ES-I3 (cell line): ENCODE data around the gene PLEKHM3.

ENCODE experiments used
- H3K36me3 ChIP-seq: 2 replicates; pipeline ENCODE4 v1.6.1; 2013; ENCODE audit warnings: mild to moderate bottlenecking, low read length, control low read depth, moderate library complexity; ENCODE audit not compliant: insufficient read depth
- H3K4me1 ChIP-seq: 2 replicates; pipeline ENCODE4 v1.6.1; 2013; ENCODE audit warnings: mild to moderate bottlenecking, control low read depth, low read length; ENCODE audit not compliant: insufficient read depth
- H3K9ac ChIP-seq: 2 replicates; pipeline ENCODE4 v1.6.1; 2013; ENCODE audit warnings: low read depth, mild to moderate bottlenecking, low read length, moderate library complexity
- H3K9me3 ChIP-seq: 2 replicates; pipeline ENCODE4 v1.6.1; 2013; ENCODE audit warnings: mild to moderate bottlenecking, low read length, moderate library complexity; ENCODE audit not compliant: control insufficient read depth, insufficient read depth

The PLEKHM3 gene

DNA sequence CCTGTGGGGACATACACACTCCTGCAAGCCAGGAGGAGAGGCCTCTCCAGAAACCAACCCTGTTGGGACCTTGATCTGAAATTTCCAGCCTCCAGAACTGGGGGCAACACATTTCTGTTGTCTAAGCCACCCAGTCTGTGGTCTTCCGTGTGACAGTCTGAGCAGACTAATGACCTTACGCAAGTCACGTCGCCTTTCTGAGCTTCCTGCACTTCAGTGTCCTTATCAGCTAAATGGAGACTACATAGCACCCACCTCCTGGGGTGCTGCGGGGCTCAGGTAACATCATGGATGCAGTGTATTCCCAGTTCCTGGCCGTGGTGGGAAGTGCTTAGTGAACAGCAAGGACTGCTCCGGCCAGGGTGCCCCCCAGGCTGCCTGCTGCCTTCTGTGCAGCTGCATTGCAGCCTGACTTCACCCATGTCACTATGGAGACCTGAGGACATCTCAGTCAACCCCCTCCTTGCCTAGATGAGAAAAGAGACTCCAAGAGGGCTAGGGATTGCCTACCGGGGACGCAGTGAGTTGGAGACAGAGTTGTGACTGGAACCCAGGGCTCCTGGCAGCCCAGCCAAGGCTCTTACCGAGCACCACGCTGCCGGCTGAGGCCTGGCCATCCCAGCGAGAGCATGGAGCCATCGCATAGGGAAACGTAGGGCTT, 194.4 kb downstream of the PLEKHM3 start:
- no peak overlapping the region for H3K9ac ChIP-seq
- no peaks in the 10 kb centered on the region for H3K9me3 ChIP-seq
- peaks cover 7% of the 10 kb centered on the region; the same call in 1 of the 2 replicates for H3K4me1 ChIP-seq
- no peaks in the 10 kb centered on the region for H3K36me3 ChIP-seq

DNA sequence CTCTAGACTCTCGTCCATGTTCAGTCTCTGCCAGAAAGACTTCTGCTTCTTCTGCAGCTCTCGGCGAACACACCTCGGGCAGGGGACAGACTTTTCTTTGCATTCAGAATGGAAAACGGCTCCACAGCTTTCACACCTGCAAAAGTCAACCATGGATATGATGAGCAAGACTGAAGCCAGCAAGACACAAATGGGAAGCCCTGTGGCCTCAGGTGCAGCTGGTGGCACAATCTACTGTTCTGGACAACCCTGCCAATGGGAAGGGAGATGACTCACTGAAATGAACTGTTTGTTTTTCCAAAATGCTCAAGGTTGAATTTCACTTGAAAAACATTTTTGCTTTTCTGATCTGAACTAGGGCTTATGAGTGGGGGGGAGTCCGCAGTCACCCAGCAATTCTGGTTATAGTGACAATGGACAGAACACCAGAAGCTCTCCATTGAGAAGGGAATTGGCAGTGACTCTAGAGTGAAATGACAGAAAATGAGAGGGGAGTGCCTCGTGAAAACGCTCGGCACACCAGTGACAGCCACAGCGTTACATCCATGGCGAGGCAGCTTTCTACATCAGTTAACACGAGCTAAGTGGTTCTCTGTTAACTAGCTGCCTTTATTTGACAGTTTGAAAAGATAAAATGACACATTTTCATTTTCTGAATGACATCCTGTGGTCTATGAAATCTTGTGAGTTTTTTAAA, 196.8 kb downstream of the PLEKHM3 start:
- Histone ChIP-seq H3K4me1 (peaks cover 7% of the 10 kb centered on the region; the same call in 1 of the 2 replicates), H3K9ac (no peak overlapping the region), H3K9me3 (no peaks in the 10 kb centered on the region), H3K36me3 (no peaks in the 10 kb centered on the region)

DNA sequence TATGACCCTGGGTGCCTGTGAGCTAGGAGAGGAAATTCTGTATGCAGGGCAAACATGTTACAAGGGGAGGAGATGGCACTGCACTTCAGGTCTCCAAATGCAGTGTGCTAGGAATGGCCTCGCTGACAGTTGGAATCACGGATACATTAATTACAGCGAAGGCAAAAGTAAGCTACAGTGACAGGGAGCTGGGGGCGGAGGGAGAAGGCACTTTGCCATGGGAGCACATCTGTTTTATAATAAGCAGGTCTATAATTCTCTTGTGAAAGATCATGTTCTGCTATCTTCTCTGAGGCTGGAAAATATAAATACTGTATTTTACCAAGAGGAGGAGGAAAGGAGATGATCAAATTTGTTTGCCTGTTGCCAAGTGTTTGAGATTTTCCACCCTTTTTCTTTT, 199.3 kb downstream of the PLEKHM3 start:
- Histone ChIP-seq H3K9ac (no peak overlapping the region), H3K9me3 (no peaks in the 10 kb centered on the region), H3K36me3 (no peaks in the 10 kb centered on the region), H3K4me1 (peaks cover 13% of the 10 kb centered on the region)

DNA sequence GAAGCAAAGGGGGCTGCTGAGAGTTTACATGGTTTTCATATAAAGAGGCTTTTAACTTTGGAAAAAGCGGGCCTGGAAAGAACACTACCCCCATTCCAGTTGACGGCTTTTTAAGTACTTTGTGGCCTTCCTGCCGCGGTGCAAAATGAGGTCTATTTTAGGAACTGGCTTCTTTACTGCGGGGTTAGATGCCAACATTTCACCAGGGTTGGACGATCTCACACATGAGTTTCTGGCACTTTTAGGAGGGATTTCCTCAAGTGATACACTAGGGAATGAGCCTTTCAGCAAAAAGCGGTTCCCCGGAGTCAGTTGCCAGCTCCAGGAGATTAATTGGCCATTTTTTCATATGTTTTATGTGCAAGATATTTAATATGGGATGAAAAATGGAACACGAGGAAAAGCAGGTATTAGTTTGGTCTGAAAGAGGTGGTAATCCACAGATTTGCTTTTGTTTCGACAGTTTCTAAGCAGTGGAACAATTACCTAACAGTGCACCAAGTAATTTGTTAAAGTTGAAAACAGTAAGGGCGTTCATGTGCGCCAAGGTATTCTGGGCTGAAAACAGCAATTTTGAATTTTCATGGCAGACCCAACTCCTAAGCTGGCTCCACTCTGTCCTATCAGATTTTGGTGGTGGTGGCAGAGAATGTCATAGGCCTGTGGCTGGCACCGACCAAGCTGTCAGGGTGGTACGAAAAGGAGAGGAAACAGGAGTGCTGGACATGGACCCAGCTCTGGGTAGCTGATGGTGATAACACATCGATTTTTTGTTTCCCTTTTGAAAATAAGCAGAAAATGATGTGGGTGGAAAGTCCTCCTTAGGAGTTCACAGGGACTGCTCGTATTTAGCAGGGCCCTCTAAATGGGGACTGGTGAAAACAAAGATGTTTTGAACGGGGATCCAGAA, 200.0 kb downstream of the PLEKHM3 start:
- H3K9me3 ChIP-seq: no peaks in the 10 kb centered on the region
- no peaks in the 10 kb centered on the region for H3K36me3 ChIP-seq
- H3K4me1 ChIP-seq: peaks cover 13% of the 10 kb centered on the region
- no peak overlapping the region for H3K9ac ChIP-seq

DNA sequence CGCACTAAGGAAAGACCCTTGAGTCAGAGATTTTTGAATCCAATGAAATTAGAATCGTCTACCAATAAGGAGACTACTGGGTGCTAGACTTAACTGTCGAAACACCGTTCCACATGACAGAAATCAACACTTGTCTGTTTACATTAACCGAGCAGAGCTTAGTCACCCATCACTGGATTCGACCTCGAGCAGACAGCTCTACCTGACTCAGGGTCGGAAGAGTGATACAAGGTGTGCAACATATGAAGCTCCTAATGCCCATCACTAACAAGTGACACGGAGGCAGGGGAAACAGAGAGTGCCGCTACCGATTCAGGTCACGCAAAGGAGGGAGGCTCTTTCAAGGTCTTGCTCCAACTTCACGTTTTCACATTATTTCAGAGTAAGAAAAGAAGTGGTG, 201.5 kb downstream of the PLEKHM3 start:
- Histone ChIP-seq H3K9me3 (no peaks in the 10 kb centered on the region), H3K9ac (no peak overlapping the region), H3K36me3 (no peaks in the 10 kb centered on the region), H3K4me1 (peaks cover 10% of the 10 kb centered on the region)

DNA sequence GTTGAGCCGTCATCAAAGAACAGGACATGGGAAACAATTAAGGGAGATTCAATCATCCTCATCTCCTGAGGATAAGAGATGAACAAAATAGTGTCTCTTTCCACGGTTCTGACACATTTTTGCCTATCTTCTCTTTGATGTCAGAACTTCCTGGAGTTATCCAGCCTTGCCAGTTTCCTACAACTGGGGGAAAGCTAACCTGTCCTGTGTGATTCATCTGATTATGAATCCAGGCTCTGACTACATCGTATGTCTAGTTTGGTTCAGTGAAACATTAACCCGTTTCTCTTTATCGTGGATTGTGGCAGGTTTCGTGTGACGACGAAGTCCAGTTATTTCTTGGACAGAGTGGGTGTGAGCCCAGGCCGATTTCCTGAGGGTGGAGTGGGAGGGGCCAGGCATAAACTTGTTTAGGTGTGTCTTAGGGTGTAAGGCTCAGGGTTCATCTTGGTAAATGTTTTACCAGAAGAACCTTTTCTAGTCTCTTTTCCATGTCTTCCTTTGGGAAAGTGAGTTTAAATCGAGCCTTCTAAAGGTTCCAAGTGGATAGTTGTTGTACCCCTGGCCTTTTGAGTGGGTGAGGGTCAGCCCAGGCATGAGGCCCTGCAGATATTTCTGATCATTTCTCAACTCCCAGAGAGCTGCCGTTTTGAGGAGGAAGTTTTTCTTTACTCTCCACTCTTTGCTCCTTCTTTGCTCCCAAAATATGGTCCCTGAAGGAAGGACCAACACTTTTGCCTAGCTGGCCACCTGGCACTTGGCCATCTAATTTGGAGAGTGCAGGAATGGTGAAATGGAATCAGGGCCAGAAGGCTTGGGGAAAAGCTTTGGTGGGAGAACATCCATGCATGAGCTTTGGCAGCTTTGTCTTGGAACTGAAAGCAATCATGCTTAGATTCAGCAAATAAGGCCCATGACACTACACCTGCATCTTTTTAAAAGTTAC, 205.2 kb downstream of the PLEKHM3 start:
- Histone ChIP-seq H3K4me1 (peaks cover 6% of the 10 kb centered on the region; the same call in 1 of the 2 replicates), H3K36me3 (no peaks in the 10 kb centered on the region), H3K9ac (no peak overlapping the region), H3K9me3 (no peaks in the 10 kb centered on the region)

DNA sequence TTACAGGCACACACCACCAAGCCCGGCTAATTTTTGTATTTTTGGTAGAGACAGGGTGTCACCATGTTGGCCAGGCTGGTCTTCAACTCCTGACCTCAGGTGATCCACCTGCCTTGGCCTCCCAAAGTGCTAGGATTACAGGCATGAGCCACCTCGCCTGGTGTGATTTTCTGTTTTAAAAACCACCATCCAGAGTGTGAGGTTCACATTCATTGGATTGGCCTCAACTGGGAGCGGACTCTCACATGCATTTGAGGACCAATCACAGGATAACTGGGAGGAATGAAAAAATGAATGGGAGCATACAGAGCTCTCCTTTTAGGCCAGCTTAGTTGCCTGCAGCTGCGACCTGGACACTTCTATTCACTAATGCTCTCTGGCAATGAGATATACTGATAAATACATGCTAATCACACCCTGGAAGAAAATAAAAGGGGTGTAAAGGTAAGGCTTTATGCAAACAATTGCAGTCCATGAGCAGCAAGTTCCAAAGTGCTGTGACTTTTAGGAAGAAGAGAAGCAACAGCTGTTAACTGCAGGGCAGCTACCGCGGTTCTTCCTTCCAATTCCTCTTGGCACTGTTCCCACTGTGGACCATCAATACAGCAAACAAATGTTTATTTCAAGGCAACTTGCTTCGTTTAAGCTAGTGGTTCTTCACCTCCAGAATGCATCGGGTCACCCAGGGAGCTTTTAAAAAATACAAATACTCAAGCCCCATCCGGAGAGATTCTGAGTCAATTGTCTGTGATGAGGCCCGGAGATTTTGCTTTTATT, 206.1 kb downstream of the PLEKHM3 start:
- no peaks in the 10 kb centered on the region for H3K36me3 ChIP-seq
- H3K4me1 ChIP-seq: peaks cover 8% of the 10 kb centered on the region
- H3K9ac ChIP-seq: no peak overlapping the region
- no peaks in the 10 kb centered on the region for H3K9me3 ChIP-seq

DNA sequence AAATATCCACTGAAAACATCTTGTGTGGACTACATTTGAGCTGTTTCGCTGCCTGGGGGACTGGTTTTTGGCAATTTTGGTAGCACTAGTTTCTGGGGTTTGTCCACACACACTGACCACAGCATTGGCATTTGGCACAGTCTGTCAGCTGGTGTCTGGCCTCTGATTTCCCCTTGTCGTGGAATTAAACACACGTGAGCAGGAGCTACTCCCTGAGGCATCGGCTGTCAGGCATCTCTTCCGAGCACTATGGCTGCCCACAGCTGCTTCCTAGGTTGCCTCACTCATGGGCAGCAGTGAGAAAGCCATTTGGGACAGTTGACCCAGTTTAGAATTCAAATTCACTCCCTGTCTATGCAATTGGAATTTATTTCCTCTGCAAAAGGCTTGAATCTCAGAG, 208.8 kb downstream of the PLEKHM3 start:
- Histone ChIP-seq H3K36me3 (no peaks in the 10 kb centered on the region), H3K9me3 (no peaks in the 10 kb centered on the region), H3K9ac (no peak overlapping the region), H3K4me1 (peaks cover 25% of the 10 kb centered on the region)

DNA sequence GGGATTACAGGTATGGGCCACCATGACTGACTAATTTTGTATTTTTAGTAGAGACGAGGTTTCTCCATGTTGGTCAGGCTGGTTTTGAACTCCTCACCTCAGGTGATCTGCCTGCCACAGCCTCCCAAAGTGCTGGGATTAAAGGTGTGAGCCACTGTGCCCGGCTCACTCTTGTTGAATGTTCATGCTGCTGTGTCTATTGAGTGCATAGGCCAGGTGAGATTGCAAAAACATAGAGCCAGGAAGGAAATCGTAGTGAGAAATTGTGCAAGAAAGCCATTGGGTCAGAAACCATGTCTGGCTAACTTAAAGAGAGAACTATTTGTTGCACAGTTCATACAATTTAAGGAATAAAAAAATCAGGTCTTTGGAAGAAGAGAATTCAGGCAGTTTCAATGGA, 210.1 kb downstream of the PLEKHM3 start:
- Histone ChIP-seq H3K9ac (no peak overlapping the region), H3K4me1 (peaks cover 29% of the 10 kb centered on the region), H3K9me3 (no peaks in the 10 kb centered on the region), H3K36me3 (no peaks in the 10 kb centered on the region)

DNA sequence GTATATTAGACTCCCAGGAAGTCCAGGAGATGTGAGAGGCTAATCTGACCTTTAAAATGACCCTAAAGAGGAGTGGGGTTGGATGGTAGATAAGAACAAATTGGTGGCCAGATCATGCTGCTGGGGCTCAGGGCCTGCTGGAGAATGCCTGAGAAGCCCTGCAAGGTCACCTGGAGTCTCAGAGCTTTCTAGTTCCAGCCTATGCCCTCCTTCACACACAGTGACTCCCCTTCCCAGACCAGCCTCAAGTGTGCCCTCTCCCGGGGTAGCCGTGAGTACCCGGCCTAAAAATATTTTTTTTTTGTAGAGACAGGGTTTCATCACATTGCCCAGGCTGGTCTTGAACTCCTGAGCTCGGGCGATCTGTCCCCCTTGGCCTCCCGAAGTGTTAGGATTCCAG, 211.4 kb downstream of the PLEKHM3 start:
- Histone ChIP-seq H3K9ac (0 out of 2 replicates have a peak overlapping the region, but pooled peaks have one; percentile 11), H3K9me3 (no peaks in the 10 kb centered on the region), H3K4me1 (peaks cover 34% of the 10 kb centered on the region), H3K36me3 (no peaks in the 10 kb centered on the region)

DNA sequence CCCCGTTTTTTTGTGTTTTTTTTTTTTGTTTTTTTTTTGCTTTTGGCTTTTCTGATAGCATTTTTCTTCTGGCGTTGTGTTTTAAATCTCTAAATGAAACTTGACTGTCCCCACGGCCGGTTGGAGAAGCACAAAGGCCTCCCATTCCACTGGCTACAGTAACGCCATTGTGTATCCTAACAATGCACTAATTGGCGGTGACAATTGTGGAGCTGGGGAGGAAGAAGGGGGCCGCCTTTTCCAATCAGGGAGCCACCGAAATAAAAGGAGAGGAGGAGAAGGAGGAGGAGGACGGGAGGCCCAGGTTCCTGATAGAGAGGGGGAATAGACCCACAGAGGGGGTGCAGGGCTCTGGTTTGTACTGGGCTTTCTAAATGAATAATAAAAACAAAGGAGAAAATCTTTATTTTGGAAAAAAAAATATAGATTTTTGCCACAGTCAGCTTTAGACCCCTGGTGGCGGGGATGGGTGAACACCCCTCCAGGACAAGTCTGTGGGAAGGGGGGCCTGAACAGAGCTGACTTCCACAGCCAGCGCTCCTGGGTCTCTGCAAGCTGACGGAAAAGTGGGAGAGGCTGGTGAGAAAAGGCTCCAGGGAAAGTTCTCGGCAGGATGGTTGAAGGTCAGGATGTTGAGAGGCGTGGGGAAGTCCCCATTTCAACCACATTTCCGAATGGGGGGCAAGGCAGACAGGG, 212.0 kb downstream of the PLEKHM3 start:
- Histone ChIP-seq H3K9ac (peak overlapping the region; percentile 11; the same call in 1 of the 2 replicates), H3K36me3 (no peaks in the 10 kb centered on the region), H3K4me1 (peaks cover 35% of the 10 kb centered on the region), H3K9me3 (no peaks in the 10 kb centered on the region)

DNA sequence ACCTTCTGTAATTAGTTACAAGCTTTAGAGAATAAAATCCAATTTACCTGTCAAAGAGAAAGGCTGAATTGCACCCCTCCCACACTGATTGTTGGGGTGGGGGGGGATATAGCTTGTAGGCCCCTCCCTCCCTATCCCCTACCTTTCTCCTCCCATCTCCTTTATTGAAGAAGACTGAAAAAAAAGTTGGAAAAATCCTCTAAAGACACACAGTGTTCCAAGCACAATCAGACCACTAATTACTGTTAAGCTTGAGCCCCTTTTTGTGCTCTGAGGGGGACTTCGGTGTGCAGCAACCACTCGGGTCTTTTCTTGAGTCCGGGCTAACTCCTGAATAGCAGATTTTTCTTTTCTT, 212.6 kb downstream of the PLEKHM3 start:
- Histone ChIP-seq H3K36me3 (no peaks in the 10 kb centered on the region), H3K9me3 (no peaks in the 10 kb centered on the region), H3K9ac (peak overlapping the region; percentile 16; the same call in 1 of the 2 replicates), H3K4me1 (peaks cover 38% of the 10 kb centered on the region)
